HepG2 (cell line): ENCODE measurements around the gene LHPP. TPM values are rescaled to one million over a fixed set of nuclear protein-coding genes. Genes with fewer than 3 reads are reported as not detected.
"Not testable (repeated sequence)": the region's sequence is repeated elsewhere in the genome, so short reads cannot be mapped to it uniquely, and the experiment has no call there.

Source experiments
- ATAC-seq: fragments of 200-7000 bp; cut with Tn5 transposase; 3 replicates; pipeline ENCODE4 v1.9.1; 2020; ENCODE audit warnings: mild to moderate bottlenecking, moderate library complexity
- BruUV-seq: library from RNA; stranded (reverse); fragments of 400-500 nt; replicated peaks from 2 replicates; lab custom pipeline; 2021; lab: Mats Ljungman, UMichigan
- CTCF ChIA-PET: fragments of 300-600 bp; formaldehyde crosslinking; extraction: SDS; loops from one replicate; lab custom pipeline; 2021; ENCODE audit warnings: low total read pairs, inconsistent platforms, low intra/inter-chr PET ratio; lab: Yijun Ruan, JAX
- POLR2A ChIA-PET: fragments of 350-600 bp; sonication (Branson Sonifier 250); formaldehyde crosslinking; loops from one replicate; lab custom pipeline; 2020; ENCODE audit warnings: antibody characterized with exemption, inconsistent platforms; lab: Yijun Ruan, JAX
- DNase-seq: peaks from one replicate; pipeline ENCODE4 v3.0.0-alpha.2; 2015; ENCODE audit warnings: low spot score
- FAIRE-seq: peaks from 3 replicates; lab custom pipeline; 2011; peaks lifted over from hg19 to GRCh38; lab: Jason Lieb, UNC
- H2AFZ ChIP-seq: one replicate; pipeline ENCODE4 v1.6.1; 2011; ENCODE audit warnings: low read length, inconsistent platforms
- H3K27ac ChIP-seq: fragments of 300-600 bp; 3 replicates; pipeline ENCODE4 v1.8.0; 2011; ENCODE audit warnings: mixed run types, mild to moderate bottlenecking, mixed read lengths, low read length, inconsistent platforms; ENCODE audit not compliant: insufficient read depth; ENCODE audit errors: extremely low read length
- H3K27me3 ChIP-seq, 2 experiments: fragments of 200-600 bp in 1 of 2; 2 replicates in 1 of 2; 3 replicates in 1 of 2; pipeline versions ENCODE4 v1.6.0 to v1.8.0; 2011; ENCODE audit warnings: low read length in 2 of 2, mild to moderate bottlenecking in 2 of 2, moderate library complexity in 2 of 2, inconsistent platforms in 1 of 2; ENCODE audit not compliant: insufficient read depth in 2 of 2, control insufficient read depth in 1 of 2
- H3K36me3 ChIP-seq, 2 experiments: fragments of 200-600 bp in 1 of 2; replicated peaks in 1 of 2; 2 replicates in 1 of 2; 3 replicates in 1 of 2; pipeline versions ENCODE4 v1.5.1 to v1.8.0; 2011; ENCODE audit warnings: low read length in 2 of 2, inconsistent platforms in 1 of 2; ENCODE audit not compliant: insufficient read depth in 2 of 2, control insufficient read depth in 1 of 2
- H3K4me1 ChIP-seq: 2 replicates; pipeline ENCODE4 v1.5.1; 2012; ENCODE audit warnings: low read length, inconsistent platforms; ENCODE audit not compliant: insufficient read depth
- H3K4me2 ChIP-seq: 2 replicates; pipeline ENCODE4 v1.6.0; 2011; ENCODE audit warnings: low read depth, low read length, inconsistent platforms
- H3K4me3 ChIP-seq, 3 experiments: fragments of 200-600 bp in 1 of 3; sonication (generic), shearing (Covaris generic) in 1 of 3; replicated peaks in 1 of 3; 2 replicates each; pipeline ENCODE4 v1.5.1; 2011 to 2016; ENCODE audit warnings: low read length in 3 of 3, inconsistent platforms in 2 of 3, low read depth in 2 of 3, mild to moderate bottlenecking in 2 of 3, control low read depth in 1 of 3, mixed read lengths in 1 of 3; ENCODE audit not compliant: insufficient read depth in 1 of 3
- H3K79me2 ChIP-seq: one replicate; pipeline ENCODE4 v1.6.1; 2011; ENCODE audit warnings: low read length, inconsistent platforms; ENCODE audit not compliant: insufficient read depth
- H3K9ac ChIP-seq: 2 replicates; pipeline ENCODE4 v1.6.0; 2011; ENCODE audit warnings: mild to moderate bottlenecking, low read depth, low read length, inconsistent platforms; ENCODE audit not compliant: insufficient read depth
- H3K9me3 ChIP-seq: 2 replicates; pipeline ENCODE4 v1.5.1; 2012; ENCODE audit warnings: mild to moderate bottlenecking, low read length
- H4K20me1 ChIP-seq: 2 replicates; pipeline ENCODE4 v1.6.0; 2011; ENCODE audit warnings: inconsistent platforms, mild to moderate bottlenecking, low read length, moderate library complexity; ENCODE audit not compliant: insufficient read depth
- EHMT2 ChIP-seq: fragments of 200-600 bp; sonication (generic); IDR thresholded peaks from 2 replicates; pipeline ENCODE4 v1.7.0; 2017; ENCODE audit warnings: antibody characterized with exemption, low read depth, low read length, borderline replicate concordance
- GABPA ChIP-seq, 2 experiments: IDR thresholded peaks; 2 replicates each; pipeline ENCODE4 v1.6.1; 2011 to 2016; ENCODE audit warnings: low read depth in 2 of 2, low read length in 1 of 2, missing biosample characterization in 1 of 2, missing genetic modification characterization in 1 of 2
- HNRNPL ChIP-seq: fragments of 200-400 bp; formaldehyde crosslinking; IDR thresholded peaks from 2 replicates; pipeline ENCODE4 v1.6.1; 2017; ENCODE audit warnings: mild to moderate bottlenecking, low read depth, low read length
- KAT7 ChIP-seq: IDR thresholded peaks from 2 replicates; pipeline ENCODE4 v1.6.1; 2018; ENCODE audit warnings: borderline replicate concordance, missing compliant biosample characterization
- PAX8 ChIP-seq: sonication (generic); formaldehyde crosslinking; IDR thresholded peaks from 2 replicates; pipeline ENCODE4 v1.8.0; 2022; ENCODE audit warnings: mild to moderate bottlenecking, missing genetic modification reagents, borderline replicate concordance
- TBX3 ChIP-seq: fragments of 450-650 bp; IDR thresholded peaks from 2 replicates; pipeline ENCODE4 v1.6.1; 2017; ENCODE audit warnings: antibody characterized with exemption, mild to moderate bottlenecking, inconsistent platforms, borderline replicate concordance
- ZNF780A ChIP-seq: sonication (generic); formaldehyde crosslinking; IDR thresholded peaks from 2 replicates; pipeline ENCODE4 v1.8.0; 2022; ENCODE audit warnings: mild to moderate bottlenecking, missing genetic modification reagents, moderate library complexity
- WGBS: methylation state at CpG from one replicate; pipeline ENCODE4 v1.1.6; 2017; ENCODE audit warnings: low lambda C conversion rate; 5-methylcytosine and 5-hydroxymethylcytosine counted together
- in situ Hi-C: cut with HindIII; loops from 2 replicates; pipeline ENCODE4 v1.10.0; 2017; ENCODE audit warnings: low pct_unique_long_range_greater_than_20kb; ENCODE audit not compliant: extremely low pct_ligation_motif_present
- intact Hi-C: fragments of 100-400 bp; cut with micrococcal nuclease; formaldehyde crosslinking; loops from one replicate; pipeline ENCODE4 v1.10.0; 2022; ENCODE audit not compliant: unreplicated experiment
- polyA plus RNA-seq, 8 experiments: library from polyadenylated mRNA; depleted of rRNA in 3 of 8; stranded (reverse) in 7 of 8; unstranded in 1 of 8; fragments of >200 nt; fragmentation: Illumina TruSeq in 4 of 8; extraction: Trizol in 4 of 8; gene quantifications; 2 replicates each; pipeline versions ENCODE4 v1.2.1 to v1.2.3, GENCODE V29; 2011 to 2016; ENCODE audit warnings: low read depth in 4 of 8, missing spikeins in 1 of 8, mixed read lengths in 1 of 8; ENCODE audit not compliant: insufficient read depth in 1 of 8
- total RNA-seq, 5 experiments: library from RNA; depleted of rRNA; stranded (reverse); fragments of >200 nt; fragmentation: Illumina TruSeq; extraction: Trizol; gene quantifications; 2 replicates each; pipeline ENCODE4 v1.2.3, GENCODE V29; 2016; ENCODE audit warnings: low read depth in 1 of 5
- TF ChIP-seq, protein P1 (sequence below): sonication (generic); formaldehyde crosslinking; IDR thresholded peaks from 2 replicates; pipeline ENCODE4 v1.4.0; 2020; ENCODE audit warnings: mild to moderate bottlenecking, low read depth, missing genetic modification reagents
- TF ChIP-seq, protein P2 (sequence below), 2 experiments: IDR thresholded peaks; 2 replicates each; pipeline ENCODE4 v1.6.1; 2011 to 2012; ENCODE audit warnings: low read length in 2 of 2, borderline replicate concordance in 1 of 2, low read depth in 1 of 2, mild to moderate bottlenecking in 1 of 2, moderate library complexity in 1 of 2
- TF ChIP-seq, protein P3 (sequence below): sonication (generic); formaldehyde crosslinking; IDR thresholded peaks from 2 replicates; pipeline ENCODE4 v1.4.0; 2020; ENCODE audit warnings: missing genetic modification reagents

Gene LHPP
- total and polyA plus RNA-seq, 2 of the 13 experiments (the other 11 are each of a cell fraction or from before 2014, with no cell fraction given): 5.2 to 13.1 TPM

DNA sequence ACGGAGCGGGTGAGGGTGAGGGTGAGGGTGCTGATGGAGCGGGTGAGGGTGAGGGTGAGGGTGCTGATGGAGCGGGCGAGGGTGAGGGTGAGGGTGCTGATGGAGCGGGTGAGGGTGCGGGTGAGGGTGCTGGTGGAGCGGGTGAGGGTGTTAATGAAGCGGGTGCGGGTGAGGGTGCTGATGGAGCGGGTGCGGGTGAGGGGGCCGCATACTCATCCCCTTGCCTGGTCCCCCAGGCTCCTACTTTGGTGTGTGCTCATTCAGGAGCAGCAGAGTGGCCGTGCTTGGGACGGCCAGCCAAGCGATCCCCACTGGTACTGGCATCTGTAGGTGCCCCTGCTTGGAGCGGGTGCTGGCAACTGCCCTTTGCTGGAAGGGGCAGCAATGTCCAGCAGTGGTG, 149.2 kb downstream of the LHPP start:
- intact Hi-C loops, H3K9me3 ChIP-seq, FAIRE-seq, CTCF ChIA-PET, H3K79me2 ChIP-seq, H3K27ac ChIP-seq, in situ Hi-C loops, H3K4me3 ChIP-seq, H3K4me2 ChIP-seq, H3K9ac ChIP-seq, H3K27me3 ChIP-seq, POLR2A ChIA-PET, DNase-seq, H4K20me1 ChIP-seq, H2AFZ ChIP-seq, ATAC-seq, H3K36me3 ChIP-seq, BruUV-seq: not testable (repeated sequence)
- WGBS: 88% methylated on average over 12 of the region's 17 CpGs
- peaks cover 26% of the 10 kb centered on the region for H3K4me1 ChIP-seq
- TF ChIP-seq HNRNPL: peak; percentile 63; the same call in 1 of the 2 replicates

DNA sequence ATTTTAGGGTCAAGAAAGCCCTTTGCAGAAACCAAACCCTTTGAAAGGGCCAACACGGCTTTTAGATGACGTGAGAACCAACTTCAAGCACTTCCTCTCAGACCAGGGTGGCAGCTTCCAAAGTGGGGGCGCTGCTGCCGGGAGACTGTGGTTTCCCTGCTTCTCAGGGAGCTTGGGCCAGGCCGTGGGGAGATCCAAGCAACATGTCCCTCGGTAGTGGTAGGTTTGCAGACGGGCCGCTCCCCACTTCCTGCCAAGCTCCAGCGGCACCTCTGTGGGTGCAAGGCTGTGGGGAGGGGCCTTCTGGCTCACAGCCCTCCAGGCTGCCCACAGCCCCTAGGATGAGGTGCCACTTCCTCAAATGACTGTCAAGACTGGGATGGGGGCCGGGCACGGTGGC, 150.1 kb downstream of the LHPP start:
- BruUV-seq: no TSS peak
- FAIRE-seq: no peak
- in situ Hi-C loops: no loop called here
- TF ChIP-seq GABPA (IDR thresholded peaks at IDR 0.05; ENCODE audit: low read depth, low read length) (no peak), GABPA (CRISPR knock-in tag; IDR thresholded peaks at IDR 0.05; ENCODE audit: low read depth) (no peak), EHMT2 (no peak), KAT7 (CRISPR knock-in tag) (no peak), PAX8 (CRISPR knock-in tag) (no peak), TBX3 (no peak), ZNF780A (CRISPR knock-in tag) (no peak)
- TF ChIP-seq, protein P1, sequence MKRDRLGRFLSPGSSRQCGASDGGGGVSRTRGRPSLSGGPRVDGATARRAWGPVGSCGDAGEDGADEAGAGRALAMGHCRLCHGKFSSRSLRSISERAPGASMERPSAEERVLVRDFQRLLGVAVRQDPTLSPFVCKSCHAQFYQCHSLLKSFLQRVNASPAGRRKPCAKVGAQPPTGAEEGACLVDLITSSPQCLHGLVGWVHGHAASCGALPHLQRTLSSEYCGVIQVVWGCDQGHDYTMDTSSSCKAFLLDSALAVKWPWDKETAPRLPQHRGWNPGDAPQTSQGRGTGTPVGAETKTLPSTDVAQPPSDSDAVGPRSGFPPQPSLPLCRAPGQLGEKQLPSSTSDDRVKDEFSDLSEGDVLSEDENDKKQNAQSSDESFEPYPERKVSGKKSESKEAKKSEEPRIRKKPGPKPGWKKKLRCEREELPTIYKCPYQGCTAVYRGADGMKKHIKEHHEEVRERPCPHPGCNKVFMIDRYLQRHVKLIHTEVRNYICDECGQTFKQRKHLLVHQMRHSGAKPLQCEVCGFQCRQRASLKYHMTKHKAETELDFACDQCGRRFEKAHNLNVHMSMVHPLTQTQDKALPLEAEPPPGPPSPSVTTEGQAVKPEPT (CRISPR knock-in tag): no peak
- TF ChIP-seq, protein P2, sequence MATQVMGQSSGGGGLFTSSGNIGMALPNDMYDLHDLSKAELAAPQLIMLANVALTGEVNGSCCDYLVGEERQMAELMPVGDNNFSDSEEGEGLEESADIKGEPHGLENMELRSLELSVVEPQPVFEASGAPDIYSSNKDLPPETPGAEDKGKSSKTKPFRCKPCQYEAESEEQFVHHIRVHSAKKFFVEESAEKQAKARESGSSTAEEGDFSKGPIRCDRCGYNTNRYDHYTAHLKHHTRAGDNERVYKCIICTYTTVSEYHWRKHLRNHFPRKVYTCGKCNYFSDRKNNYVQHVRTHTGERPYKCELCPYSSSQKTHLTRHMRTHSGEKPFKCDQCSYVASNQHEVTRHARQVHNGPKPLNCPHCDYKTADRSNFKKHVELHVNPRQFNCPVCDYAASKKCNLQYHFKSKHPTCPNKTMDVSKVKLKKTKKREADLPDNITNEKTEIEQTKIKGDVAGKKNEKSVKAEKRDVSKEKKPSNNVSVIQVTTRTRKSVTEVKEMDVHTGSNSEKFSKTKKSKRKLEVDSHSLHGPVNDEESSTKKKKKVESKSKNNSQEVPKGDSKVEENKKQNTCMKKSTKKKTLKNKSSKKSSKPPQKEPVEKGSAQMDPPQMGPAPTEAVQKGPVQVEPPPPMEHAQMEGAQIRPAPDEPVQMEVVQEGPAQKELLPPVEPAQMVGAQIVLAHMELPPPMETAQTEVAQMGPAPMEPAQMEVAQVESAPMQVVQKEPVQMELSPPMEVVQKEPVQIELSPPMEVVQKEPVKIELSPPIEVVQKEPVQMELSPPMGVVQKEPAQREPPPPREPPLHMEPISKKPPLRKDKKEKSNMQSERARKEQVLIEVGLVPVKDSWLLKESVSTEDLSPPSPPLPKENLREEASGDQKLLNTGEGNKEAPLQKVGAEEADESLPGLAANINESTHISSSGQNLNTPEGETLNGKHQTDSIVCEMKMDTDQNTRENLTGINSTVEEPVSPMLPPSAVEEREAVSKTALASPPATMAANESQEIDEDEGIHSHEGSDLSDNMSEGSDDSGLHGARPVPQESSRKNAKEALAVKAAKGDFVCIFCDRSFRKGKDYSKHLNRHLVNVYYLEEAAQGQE (IDR thresholded peaks at IDR 0.05; ENCODE audit: borderline replicate concordance in 1 of 2, low read depth in 1 of 2, low read length in 2 of 2): no peak
- TF ChIP-seq, protein P3, sequence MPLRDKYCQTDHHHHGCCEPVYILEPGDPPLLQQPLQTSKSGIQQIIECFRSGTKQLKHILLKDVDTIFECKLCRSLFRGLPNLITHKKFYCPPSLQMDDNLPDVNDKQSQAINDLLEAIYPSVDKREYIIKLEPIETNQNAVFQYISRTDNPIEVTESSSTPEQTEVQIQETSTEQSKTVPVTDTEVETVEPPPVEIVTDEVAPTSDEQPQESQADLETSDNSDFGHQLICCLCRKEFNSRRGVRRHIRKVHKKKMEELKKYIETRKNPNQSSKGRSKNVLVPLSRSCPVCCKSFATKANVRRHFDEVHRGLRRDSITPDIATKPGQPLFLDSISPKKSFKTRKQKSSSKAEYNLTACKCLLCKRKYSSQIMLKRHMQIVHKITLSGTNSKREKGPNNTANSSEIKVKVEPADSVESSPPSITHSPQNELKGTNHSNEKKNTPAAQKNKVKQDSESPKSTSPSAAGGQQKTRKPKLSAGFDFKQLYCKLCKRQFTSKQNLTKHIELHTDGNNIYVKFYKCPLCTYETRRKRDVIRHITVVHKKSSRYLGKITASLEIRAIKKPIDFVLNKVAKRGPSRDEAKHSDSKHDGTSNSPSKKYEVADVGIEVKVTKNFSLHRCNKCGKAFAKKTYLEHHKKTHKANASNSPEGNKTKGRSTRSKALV (CRISPR knock-in tag): no peak

More for the DNA sequence above, 150.1 kb downstream of the LHPP start:
- ATAC-seq (no peak), DNase-seq (no peak)
- Histone ChIP-seq H3K79me2 (no peaks in the 10 kb centered on the region), H3K9me3 (no peaks in the 10 kb centered on the region), H2AFZ (no peak overlapping the region), H3K4me2 (no peak overlapping the region), H4K20me1 (no peaks in the 10 kb centered on the region), H3K4me3 (no peak overlapping the region), H3K4me1 (peaks cover 19% of the 10 kb centered on the region), H3K27me3 (no peaks in the 10 kb centered on the region), H3K9ac (no peak overlapping the region), H3K36me3 (0 out of 5 replicates have a peak, but pooled peaks cover 0 to 4% of the 10 kb centered on the region in 2 experiments), H3K27ac (no peak overlapping the region)
- intact Hi-C loops: no loop called here
- CTCF ChIA-PET: no interaction called here
- 89% methylated on average over 4 of the region's 11 CpGs for WGBS
- POLR2A ChIA-PET: no interaction called here
